GM18526 (cell line): ENCODE measurements around the gene ARMC12.

Experiments used
- POLR2A ChIP-seq: IDR thresholded peaks from 3 replicates; pipeline ENCODE4 v1.6.1; 2011; ENCODE audit not compliant: insufficient read length; ENCODE audit errors: extremely low read depth

Gene ARMC12

GRCh38 chr6:35713006-35713767, 23.6 kb upstream of the ARMC12 start:
- TF ChIP-seq POLR2A = no peak

DNA sequence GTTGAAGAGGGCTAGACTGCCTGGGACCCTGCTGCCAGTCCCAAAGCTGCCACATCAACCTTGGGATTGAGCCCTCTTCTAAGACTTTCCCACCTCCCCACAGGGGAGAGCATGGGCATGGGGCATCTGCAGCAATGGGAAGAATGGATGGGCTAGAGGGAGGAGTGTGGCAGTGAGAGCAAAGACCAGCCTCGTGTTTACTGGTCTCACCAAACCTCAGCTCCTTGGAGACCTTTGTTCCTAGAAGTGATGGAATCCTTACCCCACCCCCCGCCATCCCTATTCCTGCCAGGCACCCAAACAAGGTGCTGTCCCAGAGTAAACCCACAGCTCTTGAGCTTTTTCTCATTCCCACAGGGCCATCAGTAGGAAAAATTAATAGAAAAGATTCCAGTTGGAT, 20.0 kb upstream of the ARMC12 start:
- TF ChIP-seq POLR2A = no peak

- TF ChIP-seq POLR2A = no peak
Observed at GRCh38 chr6:35717449-35718374, 19.1 kb upstream of the ARMC12 start.

- TF ChIP-seq POLR2A = no peak
Observed at GRCh38 chr6:35718375-35718736, 18.5 kb upstream of the ARMC12 start.

DNA sequence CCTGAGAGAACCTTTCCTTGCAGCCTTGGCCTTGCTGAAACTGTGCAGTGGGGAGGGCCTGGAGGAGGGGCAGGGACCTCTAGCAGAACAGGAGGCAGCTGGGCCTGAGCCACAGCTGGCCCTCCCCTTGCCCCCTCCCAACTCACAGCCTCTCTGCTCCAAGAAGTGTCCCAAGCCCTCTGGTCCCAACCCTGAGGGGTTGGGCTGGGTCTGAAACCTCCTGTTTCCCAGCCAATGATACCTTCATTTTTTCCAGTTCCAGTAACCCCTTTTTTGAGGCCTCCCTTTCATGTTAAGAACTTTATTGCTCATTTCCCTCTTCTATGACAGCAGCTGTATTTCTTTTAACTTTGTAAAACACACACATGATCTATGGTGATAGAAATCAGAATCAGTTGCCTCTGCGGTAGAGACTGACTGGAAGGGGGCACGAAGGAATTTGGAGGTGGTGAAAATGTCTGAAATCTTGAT, 17.9 kb upstream of the ARMC12 start:
- no peak for TF ChIP-seq POLR2A

DNA sequence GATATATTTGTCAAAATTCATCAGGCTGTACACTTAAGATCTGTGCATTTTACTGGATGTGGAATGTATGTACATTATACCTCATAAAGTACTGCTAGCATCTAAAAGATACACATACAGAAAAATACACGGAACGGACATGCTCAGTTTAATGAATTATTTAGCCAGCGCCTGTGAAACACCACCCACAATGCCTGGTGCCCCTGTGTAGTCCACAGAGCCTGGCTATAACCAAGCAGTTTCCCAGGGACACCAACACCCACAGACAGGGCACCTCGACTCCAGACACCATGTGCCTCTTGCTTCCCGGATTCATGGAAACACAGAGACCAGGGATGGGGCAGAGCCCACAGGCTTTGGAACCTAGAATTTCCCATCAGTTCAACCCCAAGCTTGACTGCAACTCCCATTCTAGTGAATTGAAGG, 17.4 kb upstream of the ARMC12 start:
- TF ChIP-seq POLR2A = peak; percentile 12

DNA sequence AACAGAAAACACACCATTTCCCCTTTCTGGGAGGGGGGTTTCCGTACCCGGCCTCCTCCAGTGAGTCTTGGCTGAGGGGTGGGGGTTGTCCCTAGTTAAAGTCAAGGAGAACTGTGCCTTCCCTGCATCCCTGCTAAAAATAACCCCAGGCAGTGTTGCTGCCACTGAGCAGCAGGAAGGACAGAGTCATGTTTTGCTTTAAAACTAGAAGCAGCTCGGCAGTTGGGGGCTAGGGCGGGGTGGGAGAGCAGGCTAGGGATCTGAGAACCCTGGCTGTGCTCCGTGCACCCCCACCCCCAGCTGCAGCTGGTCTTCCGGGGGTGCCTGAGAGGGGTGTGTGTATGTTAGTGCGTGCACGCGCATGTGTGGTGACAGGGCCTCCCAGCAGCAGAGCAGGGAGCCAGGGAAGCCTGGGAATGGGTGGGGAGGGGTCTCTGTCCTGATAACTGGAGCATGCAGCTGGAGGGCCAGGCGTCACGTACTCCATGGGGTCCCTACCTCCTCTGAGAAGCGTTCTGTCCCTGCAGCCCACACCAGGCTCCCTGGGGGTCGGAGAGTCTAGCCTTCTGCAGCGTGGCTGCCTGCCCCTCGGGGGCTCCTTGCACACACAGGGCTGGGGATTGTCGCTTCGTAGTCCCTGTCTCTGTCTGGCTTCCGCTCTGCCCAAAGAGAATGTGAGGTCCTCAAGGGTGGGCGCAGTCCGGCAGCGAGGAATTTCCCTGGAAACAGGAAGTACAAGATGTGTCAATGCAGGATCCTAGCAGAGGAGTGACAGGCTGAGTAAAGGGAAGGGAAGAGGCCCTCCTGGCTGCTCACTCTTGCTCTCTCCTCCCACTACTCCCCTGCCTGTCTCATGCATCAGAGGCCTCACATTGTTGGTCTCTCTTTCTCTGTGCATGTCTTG, 16.8 kb upstream of the ARMC12 start:
- TF ChIP-seq POLR2A = peak; percentile 12

GRCh38 chr6:35722121-35722761, 14.6 kb upstream of the ARMC12 start:
- TF ChIP-seq POLR2A = no peak

DNA sequence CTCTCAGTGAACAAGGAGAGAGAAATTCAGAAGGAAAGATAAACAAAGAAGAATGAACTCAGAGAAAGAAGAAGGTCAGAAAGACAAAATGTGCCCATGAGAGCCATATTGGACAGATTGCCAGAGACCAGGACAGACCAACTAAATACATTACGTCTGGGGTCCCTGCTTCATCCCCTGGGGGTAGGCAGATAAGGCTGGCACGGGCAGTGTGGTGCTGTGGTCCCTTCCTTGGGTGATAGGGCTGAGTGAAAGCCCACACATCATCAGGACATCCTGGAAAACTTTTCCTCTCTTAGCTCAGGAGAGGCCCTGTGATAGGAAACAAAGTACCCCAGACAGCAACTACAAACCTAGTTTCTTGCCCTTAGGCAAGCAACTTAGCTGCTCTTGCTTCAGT, 13.2 kb upstream of the ARMC12 start:
- no peak for TF ChIP-seq POLR2A

DNA sequence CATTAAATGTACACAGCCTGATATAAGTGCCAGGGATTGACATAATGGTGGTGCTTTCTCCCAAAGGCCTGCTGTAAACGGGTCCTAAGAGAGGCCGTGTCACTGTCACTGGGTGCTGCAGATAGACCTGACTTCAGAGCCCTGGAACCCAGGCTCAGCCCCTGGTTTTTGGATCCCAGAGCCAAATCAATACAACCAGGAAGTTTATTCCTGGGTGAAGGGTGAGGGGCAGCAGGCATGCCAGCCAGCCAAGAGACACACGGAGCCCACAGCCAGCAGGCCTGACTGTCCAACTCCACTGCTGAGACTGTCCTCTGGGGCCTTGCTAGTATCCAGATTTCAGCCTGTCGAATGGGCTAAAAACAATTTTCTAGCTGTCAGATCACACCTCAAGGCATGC, 12.8 kb upstream of the ARMC12 start:
- no peak for TF ChIP-seq POLR2A

DNA sequence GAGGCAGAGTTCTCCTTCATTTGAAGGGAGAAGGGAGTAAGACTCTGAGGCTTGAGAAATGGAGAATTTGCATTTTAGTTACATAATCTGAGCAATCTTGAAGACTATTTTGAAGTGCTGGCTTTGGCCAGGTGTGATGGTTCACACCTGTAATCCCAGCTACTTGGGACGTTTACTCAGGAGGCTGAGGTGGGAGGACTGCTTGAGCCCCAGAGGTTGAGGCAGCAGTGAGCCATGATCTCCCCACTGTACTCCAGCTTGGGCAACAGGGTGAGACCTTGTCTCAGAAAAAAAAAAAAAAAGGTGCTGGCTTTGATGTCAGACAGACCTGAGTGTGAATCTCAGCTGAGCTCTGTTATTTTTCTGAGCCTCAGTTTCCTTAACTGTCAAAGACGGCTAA, 12.4 kb upstream of the ARMC12 start:
- TF ChIP-seq POLR2A = no peak

DNA sequence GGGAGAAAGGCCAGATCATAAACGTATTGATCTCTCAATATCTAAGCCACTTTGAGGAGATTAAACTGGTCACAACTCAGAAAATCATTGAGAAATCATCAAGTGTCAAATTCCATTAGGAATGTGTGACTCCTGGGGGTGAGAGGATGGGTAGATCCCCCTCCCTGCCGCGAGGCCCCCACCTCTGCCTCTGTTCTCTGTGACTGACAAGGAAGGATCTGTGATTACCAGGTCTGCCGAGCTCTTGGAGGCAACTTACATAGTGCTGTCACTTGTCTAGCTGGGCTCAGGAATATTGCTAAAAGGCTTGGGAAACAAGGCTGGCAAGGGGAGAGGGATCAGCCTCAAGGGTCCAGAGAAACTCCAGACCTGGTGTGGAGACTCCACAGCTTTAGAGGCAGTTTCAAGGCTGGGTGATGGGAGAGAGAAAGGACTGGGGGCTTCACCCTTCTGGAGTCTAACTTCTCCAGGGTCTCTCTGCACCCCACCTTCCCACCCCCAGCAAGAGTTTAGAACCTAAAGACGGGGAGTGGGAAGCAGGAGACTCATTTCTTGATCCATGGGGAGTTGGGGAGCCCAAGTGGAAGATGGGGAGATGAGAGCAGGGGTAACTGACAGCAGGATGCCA, 11.6 kb upstream of the ARMC12 start:
- no peak for TF ChIP-seq POLR2A

- TF ChIP-seq POLR2A = no peak
Observed at GRCh38 chr6:35725721-35726438, 11.0 kb upstream of the ARMC12 start.
